H9 (cell line): ENCODE measurements around the gene MARK4. TPM values are rescaled to one million over a fixed set of nuclear protein-coding genes. Genes with fewer than 3 reads are reported as not detected.

ENCODE experiments used
- DNase-seq: peaks from one replicate; pipeline ENCODE4 v3.0.0-alpha.2; 2017
- H2AFZ ChIP-seq: one replicate; pipeline ENCODE4 v1.6.1; 2013; ENCODE audit warnings: mild to moderate bottlenecking, low read length, control low read depth, moderate library complexity
- H2AK5ac ChIP-seq: 2 replicates; pipeline ENCODE4 v1.6.1; 2013; ENCODE audit warnings: low read length, control low read depth, mixed read lengths; ENCODE audit not compliant: insufficient read length
- H2BK120ac ChIP-seq: one replicate; pipeline ENCODE4 v1.6.1; 2013; ENCODE audit warnings: low read depth, mild to moderate bottlenecking, low read length, control low read depth, inconsistent platforms; ENCODE audit not compliant: poor library complexity, severe bottlenecking
- H2BK12ac ChIP-seq: 2 replicates; pipeline ENCODE4 v1.6.1; 2013; ENCODE audit warnings: low read length, control low read depth, mixed read lengths, low read depth; ENCODE audit not compliant: insufficient read length
- H2BK15ac ChIP-seq: 2 replicates; pipeline ENCODE4 v1.6.1; 2013; ENCODE audit warnings: low read depth, low read length, control low read depth
- H2BK20ac ChIP-seq: one replicate; pipeline ENCODE4 v1.6.1; 2013; ENCODE audit warnings: low read depth, mild to moderate bottlenecking, low read length, control low read depth, inconsistent platforms; ENCODE audit not compliant: poor library complexity, severe bottlenecking
- H2BK5ac ChIP-seq: 2 replicates; pipeline ENCODE4 v1.6.1; 2013; ENCODE audit warnings: low read length, control low read depth, mixed read lengths; ENCODE audit not compliant: insufficient read length
- H3K14ac ChIP-seq: 2 replicates; pipeline ENCODE4 v1.6.1; 2013; ENCODE audit warnings: low read length, control low read depth; ENCODE audit not compliant: insufficient read depth
- H3K18ac ChIP-seq: 2 replicates; pipeline ENCODE4 v1.6.1; 2013; ENCODE audit warnings: low read depth, mild to moderate bottlenecking, mixed read lengths, low read length, control low read depth; ENCODE audit not compliant: insufficient read length
- H3K23ac ChIP-seq: 2 replicates; pipeline ENCODE4 v1.6.1; 2013; ENCODE audit warnings: low read length, control low read depth, mixed read lengths, low read depth; ENCODE audit not compliant: insufficient read length
- H3K23me2 ChIP-seq: 2 replicates; pipeline ENCODE4 v1.6.1; 2013; ENCODE audit warnings: low read depth, mild to moderate bottlenecking, mixed read lengths, low read length, control low read depth; ENCODE audit not compliant: insufficient read length, poor library complexity, severe bottlenecking
- H3K27ac ChIP-seq: 2 replicates; pipeline ENCODE4 v1.5.1; 2013; ENCODE audit warnings: low read length, control low read depth, mixed read lengths, low read depth; ENCODE audit not compliant: insufficient read length
- H3K27me3 ChIP-seq: 2 replicates; pipeline ENCODE4 v1.6.1; 2013; ENCODE audit warnings: low read length, control low read depth, inconsistent platforms; ENCODE audit not compliant: insufficient read depth
- H3K4ac ChIP-seq: 2 replicates; pipeline ENCODE4 v1.6.1; 2013; ENCODE audit warnings: low read depth, mild to moderate bottlenecking, control low read depth, inconsistent platforms, low read length, moderate library complexity
- H3K4me1 ChIP-seq: 2 replicates; pipeline ENCODE4 v1.6.1; 2013; ENCODE audit warnings: low read length, control low read depth, inconsistent platforms; ENCODE audit not compliant: insufficient read depth
- H3K4me2 ChIP-seq: 2 replicates; pipeline ENCODE4 v1.6.1; 2013; ENCODE audit warnings: low read length, control low read depth, mixed read lengths; ENCODE audit not compliant: insufficient read length, insufficient read depth
- H3K56ac ChIP-seq: 2 replicates; pipeline ENCODE4 v1.6.1; 2013; ENCODE audit warnings: low read depth, mild to moderate bottlenecking, mixed read lengths, low read length, control low read depth; ENCODE audit not compliant: insufficient read length
- H3K79me1 ChIP-seq: 2 replicates; pipeline ENCODE4 v1.6.1; 2013; ENCODE audit warnings: low read depth, mild to moderate bottlenecking, moderate library complexity, low read length, control low read depth, inconsistent platforms; ENCODE audit not compliant: insufficient read depth, poor library complexity, severe bottlenecking
- H3K79me2 ChIP-seq: 2 replicates; pipeline ENCODE4 v1.6.1; 2013; ENCODE audit warnings: low read length, control low read depth, inconsistent platforms; ENCODE audit not compliant: insufficient read depth
- H3K9ac ChIP-seq: 2 replicates; pipeline ENCODE4 v1.6.1; 2013; ENCODE audit warnings: low read length, control low read depth, mixed read lengths; ENCODE audit not compliant: insufficient read length; ENCODE audit errors: extremely low read depth
- H3K9me3 ChIP-seq: one replicate; pipeline ENCODE4 v1.6.1; 2013; ENCODE audit warnings: low read depth, low read length, inconsistent platforms; ENCODE audit not compliant: control insufficient read depth
- H3T11ph ChIP-seq: one replicate; pipeline ENCODE4 v1.6.1; 2013; ENCODE audit warnings: mild to moderate bottlenecking, low read length, control low read depth, inconsistent platforms
- H4K20me1 ChIP-seq: one replicate; pipeline ENCODE4 v1.6.1; 2013; ENCODE audit not compliant: control insufficient read depth, insufficient read length, insufficient read depth
- H4K5ac ChIP-seq: 2 replicates; pipeline ENCODE4 v1.6.1; 2013; ENCODE audit warnings: low read depth, mild to moderate bottlenecking, mixed read lengths, low read length, control low read depth; ENCODE audit not compliant: insufficient read length
- H4K8ac ChIP-seq: replicated peaks from 2 replicates; pipeline ENCODE4 v1.6.1; 2013; ENCODE audit warnings: low read length, control low read depth, mixed read lengths, low read depth; ENCODE audit not compliant: insufficient read length
- H4K91ac ChIP-seq: 2 replicates; pipeline ENCODE4 v1.6.1; 2013; ENCODE audit warnings: low read depth, mild to moderate bottlenecking, moderate library complexity, mixed read lengths, low read length, control low read depth; ENCODE audit not compliant: insufficient read length
- H3K27ac Mint-ChIP-seq, 3 experiments: 2 replicates in 2 of 3; 3 replicates in 1 of 3; pipeline ENCODE4 v1.8.0; 2020 to 2021; ENCODE audit warnings: mixed read lengths in 3 of 3, mild to moderate bottlenecking in 1 of 3, moderate library complexity in 1 of 3
- H3K27me3 Mint-ChIP-seq: 2 replicates; pipeline ENCODE4 v1.8.0; 2021; ENCODE audit warnings: low read depth, mild to moderate bottlenecking, moderate library complexity, mixed read lengths
- H3K36me3 Mint-ChIP-seq, 3 experiments: 2 replicates in 2 of 3; 3 replicates in 1 of 3; pipeline ENCODE4 v1.8.0; 2020 to 2021; ENCODE audit warnings: low read depth in 3 of 3, mixed read lengths in 3 of 3; ENCODE audit not compliant: insufficient read depth in 1 of 3
- H3K4me1 Mint-ChIP-seq, 2 experiments: 2 replicates each; pipeline ENCODE4 v1.8.0; 2020; ENCODE audit warnings: mixed read lengths in 2 of 2
- H3K4me3 Mint-ChIP-seq, 2 experiments: 2 replicates in 1 of 2; 3 replicates in 1 of 2; pipeline ENCODE4 v1.8.0; 2020 to 2021; ENCODE audit warnings: mild to moderate bottlenecking in 2 of 2, mixed read lengths in 2 of 2, moderate library complexity in 1 of 2
- H3K9me3 Mint-ChIP-seq, 2 experiments: 2 replicates in 1 of 2; 3 replicates in 1 of 2; pipeline ENCODE4 v1.8.0; 2020; ENCODE audit warnings: mild to moderate bottlenecking in 2 of 2, mixed read lengths in 2 of 2, moderate library complexity in 1 of 2
- WGBS: extraction: QIAGEN DNeasy Blood & Tissue Kit; methylation state at CpG from one replicate; pipeline ENCODE4 v1.1.7; 2013; ENCODE audit warnings: missing lambda C conversion rate, low lambda C conversion rate, mixed read lengths; ENCODE audit not compliant: insufficient read length; ENCODE audit errors: extremely low coverage; 5-methylcytosine and 5-hydroxymethylcytosine counted together
- total RNA-seq: library from RNA; stranded (reverse); gene quantifications from 2 replicates; pipeline ENCODE4 v1.2.1, GENCODE V29; 2021
- TF ChIP-seq, protein P1 (sequence below): fragments of 200-600 bp; sonication (generic); conservative IDR thresholded peaks from 3 replicates; pipeline ENCODE4 v1.8.0; 2021; ENCODE audit warnings: antibody characterized with exemption, mild to moderate bottlenecking

MARK4 gene
- total RNA-seq, 1 experiment from 2014 or later: 44.7 TPM

DNA sequence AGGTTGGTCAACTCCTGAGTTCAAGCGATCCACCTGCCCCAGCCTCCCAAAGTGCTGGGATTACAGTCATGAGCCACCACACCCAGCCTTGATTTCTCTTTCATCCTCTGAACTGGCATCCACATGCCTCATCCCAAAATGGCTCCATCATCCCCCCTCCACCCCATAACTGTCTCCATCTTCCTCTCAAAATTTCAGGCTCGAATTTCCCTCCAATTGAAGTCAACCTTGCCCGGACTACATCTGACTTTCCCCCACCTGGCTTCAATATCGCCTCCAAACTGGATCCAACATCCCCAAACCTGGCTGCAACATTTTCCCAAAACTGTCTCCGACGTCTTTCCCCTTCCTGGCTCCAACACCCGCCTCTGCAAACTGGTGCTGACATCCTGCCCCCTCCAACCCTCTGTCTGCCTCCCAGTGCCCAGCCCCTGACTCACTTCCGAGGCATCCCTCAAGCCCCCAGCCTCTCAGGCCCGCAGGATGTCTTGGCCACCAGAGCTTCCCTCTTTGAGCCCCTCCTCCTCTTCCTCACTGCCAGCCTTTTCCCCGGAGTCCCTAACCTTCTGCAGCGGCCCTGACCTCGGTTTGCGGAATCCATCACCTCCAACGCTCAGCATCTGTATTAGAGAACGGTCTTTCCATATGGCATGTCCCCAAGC lies 6.8 kb upstream of the MARK4 start:
- no peak overlapping the region for H3K23ac ChIP-seq
- no peaks in the 10 kb centered on the region for H4K20me1 ChIP-seq
- H3K4me2 ChIP-seq: no peak overlapping the region
- no peak overlapping the region for H2AFZ ChIP-seq
- no peaks in the 10 kb centered on the region for H3K4me1 ChIP-seq
- no peak overlapping the region for H3K18ac ChIP-seq
- no peak overlapping the region; a peak in 1 of 5 replicates for H3K4me3 Mint-ChIP-seq
- no peak overlapping the region for H3K14ac ChIP-seq
- H4K5ac ChIP-seq: no peak overlapping the region
- no peak overlapping the region for H3K27ac Mint-ChIP-seq
- no peak overlapping the region for H3K27ac ChIP-seq
- H3K9me3 ChIP-seq: no peaks in the 10 kb centered on the region
- no peaks in the 10 kb centered on the region for H3K23me2 ChIP-seq
- TF ChIP-seq, protein P1, sequence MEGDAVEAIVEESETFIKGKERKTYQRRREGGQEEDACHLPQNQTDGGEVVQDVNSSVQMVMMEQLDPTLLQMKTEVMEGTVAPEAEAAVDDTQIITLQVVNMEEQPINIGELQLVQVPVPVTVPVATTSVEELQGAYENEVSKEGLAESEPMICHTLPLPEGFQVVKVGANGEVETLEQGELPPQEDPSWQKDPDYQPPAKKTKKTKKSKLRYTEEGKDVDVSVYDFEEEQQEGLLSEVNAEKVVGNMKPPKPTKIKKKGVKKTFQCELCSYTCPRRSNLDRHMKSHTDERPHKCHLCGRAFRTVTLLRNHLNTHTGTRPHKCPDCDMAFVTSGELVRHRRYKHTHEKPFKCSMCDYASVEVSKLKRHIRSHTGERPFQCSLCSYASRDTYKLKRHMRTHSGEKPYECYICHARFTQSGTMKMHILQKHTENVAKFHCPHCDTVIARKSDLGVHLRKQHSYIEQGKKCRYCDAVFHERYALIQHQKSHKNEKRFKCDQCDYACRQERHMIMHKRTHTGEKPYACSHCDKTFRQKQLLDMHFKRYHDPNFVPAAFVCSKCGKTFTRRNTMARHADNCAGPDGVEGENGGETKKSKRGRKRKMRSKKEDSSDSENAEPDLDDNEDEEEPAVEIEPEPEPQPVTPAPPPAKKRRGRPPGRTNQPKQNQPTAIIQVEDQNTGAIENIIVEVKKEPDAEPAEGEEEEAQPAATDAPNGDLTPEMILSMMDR: no peak
- no peak for DNase-seq
- H4K8ac ChIP-seq: no peak overlapping the region
- H3K9ac ChIP-seq: no peak overlapping the region
- H3K79me1 ChIP-seq: no peaks in the 10 kb centered on the region
- no peak overlapping the region for H3K56ac ChIP-seq
- no peak overlapping the region for H2BK12ac ChIP-seq
- H3K79me2 ChIP-seq: no peaks in the 10 kb centered on the region
- no peak overlapping the region for H3T11ph ChIP-seq
- no peak overlapping the region for H2BK15ac ChIP-seq
- H2BK20ac ChIP-seq: no peak overlapping the region
- WGBS: no CpG with 5 or more reads among the region's 15 CpGs
- H3K4ac ChIP-seq: no peak overlapping the region
- no peak overlapping the region for H2BK5ac ChIP-seq
- H3K36me3 Mint-ChIP-seq: no peaks in the 10 kb centered on the region
- peaks cover 9 to 12% of the 10 kb centered on the region in 2 experiments; a peak in 2 of 4 replicates for H3K4me1 Mint-ChIP-seq
- no peak overlapping the region for H4K91ac ChIP-seq
- H3K27me3 Mint-ChIP-seq: peaks cover 55% of the 10 kb centered on the region
- no peak overlapping the region for H2AK5ac ChIP-seq
- H3K27me3 ChIP-seq: no peaks in the 10 kb centered on the region
- no peak overlapping the region for H2BK120ac ChIP-seq
- H3K9me3 Mint-ChIP-seq: no peaks in the 10 kb centered on the region; a peak in 1 of 5 replicates
